ENCODE measurements around the gene ZCCHC24.

The ZCCHC24 gene

GRCh38 chr10:79429751-79430150 lies 15.7 kb downstream of the ZCCHC24 start:
- no peak for DNase-seq

DNA sequence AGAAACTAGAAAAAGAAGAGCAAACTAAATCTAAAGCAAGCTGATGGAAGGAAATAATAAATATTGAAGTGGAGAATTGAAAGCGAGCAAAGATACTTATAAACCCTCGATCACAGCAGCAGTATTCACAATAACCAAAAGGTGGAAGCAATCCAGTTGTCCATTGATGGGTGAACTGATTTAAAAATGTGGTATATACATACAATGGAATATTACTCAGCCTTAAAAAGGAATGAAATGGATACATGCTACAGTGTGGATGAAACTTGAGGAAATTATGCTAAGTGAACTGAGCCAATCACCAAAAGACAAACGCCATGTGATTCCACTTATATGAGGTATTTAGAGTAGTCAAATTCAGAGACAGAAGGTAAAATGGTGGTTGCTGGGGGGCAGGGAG lies 17.5 kb downstream of the ZCCHC24 start:
- no peak for DNase-seq

- no peak for DNase-seq
Measured at GRCh38 chr10:79425074-79425532, 20.3 kb downstream of the ZCCHC24 start.

GRCh38 chr10:79424221-79425073 lies 21.0 kb downstream of the ZCCHC24 start:
- no peak for DNase-seq

DNA sequence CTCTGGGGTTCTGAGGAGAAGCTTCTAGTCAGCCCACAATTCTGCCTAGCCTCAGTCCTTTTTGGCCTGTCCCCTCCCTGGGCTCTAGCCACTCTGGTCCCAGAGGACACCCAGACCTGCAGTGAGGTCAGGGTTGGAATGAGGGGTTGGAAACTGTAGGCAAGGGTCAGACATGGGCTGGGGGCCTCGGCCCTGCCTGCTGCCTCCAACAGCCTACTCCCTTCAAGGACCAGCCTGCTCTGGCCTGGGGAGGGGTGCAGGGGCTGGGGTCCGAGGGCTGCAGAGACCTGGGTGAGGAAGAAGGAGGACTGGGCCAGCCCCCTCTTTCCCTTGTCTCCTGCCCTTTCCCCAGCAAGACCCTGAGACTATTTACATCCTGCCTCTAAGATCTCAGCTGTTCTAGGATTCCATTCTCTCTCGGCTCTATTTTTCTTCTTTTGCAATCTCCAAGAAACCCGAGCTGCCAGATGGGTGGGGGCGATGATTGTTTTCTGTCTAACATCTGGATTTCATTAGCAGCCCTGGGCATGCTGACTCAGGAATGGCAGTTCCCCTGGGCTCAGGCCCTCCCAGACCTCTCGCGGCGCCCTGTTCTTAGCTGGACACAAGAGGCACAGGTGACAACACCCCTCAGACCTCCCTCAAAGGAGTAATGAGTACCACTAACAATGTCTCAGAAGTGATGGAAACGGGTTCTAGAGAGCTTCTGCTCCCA lies 23.1 kb downstream of the ZCCHC24 start:
- no peak for DNase-seq

GRCh38 chr10:79420974-79421688 lies 24.3 kb downstream of the ZCCHC24 start:
- DNase-seq = no peak

- no peak for DNase-seq
Measured at GRCh38 chr10:79418886-79419595, 26.4 kb downstream of the ZCCHC24 start.

DNA sequence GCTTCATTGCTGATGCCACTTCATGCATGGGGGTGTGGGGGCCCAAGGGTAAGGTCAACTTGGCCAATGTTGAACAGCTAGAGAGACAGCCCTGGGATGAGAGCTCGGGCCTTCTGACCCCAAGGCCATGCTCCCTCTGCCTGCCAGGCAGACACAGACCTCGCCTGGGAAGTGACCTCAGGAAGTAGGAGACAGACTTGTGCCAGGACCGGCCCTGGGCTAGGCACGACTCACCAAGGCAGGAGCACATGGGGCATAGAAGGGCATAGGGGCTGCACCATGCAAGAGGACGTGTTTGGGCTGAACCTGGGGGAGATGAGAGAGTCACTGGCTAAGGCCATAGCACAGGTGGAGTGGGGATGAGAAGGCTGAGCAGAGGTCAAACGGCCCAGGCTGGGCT lies 27.1 kb downstream of the ZCCHC24 start:
- no peak for DNase-seq

DNA sequence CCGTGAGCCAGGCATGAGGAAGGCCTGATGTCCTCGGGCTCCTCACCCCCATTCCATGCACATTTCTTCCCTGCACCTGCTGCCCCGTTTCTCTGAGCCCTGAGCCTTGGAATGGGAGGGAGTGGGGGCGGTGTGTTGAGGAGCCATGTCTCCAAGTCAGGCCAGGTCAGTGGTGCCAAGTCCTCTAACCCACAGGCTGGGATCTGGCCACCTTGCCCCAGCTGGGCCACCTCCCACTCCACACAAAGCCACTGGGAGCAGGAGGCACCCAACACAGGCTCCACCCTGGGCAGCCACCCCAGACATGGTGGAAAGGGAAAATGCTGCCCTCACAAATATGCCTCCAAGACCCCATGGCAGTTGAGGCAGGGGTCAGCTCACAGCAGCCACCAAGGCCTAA lies 27.7 kb downstream of the ZCCHC24 start:
- DNase-seq = no peak

DNA sequence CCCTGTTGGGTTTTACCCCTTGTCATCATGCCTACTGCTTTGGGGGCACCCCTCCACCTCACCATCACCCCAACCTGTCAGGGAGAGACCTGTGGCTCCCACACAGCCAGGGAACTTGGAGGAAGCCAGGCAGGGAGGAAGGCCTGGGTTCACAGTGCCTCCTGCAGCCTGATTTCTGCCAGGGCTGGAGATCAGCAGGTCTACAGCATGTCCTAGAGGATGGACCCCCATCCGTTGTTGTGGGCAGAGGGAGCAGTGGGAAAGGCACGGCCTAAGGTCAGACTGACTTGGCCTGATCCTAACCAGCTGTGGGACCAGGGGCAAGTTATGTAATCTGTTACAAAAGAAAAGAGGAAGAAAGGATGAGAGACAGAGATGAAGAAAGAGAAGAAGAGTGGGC lies 28.2 kb downstream of the ZCCHC24 start:
- no peak for DNase-seq

- DNase-seq = no peak
Measured at GRCh38 chr10:79416578-79417255, 28.7 kb downstream of the ZCCHC24 start.

GRCh38 chr10:79415736-79416577 lies 29.5 kb downstream of the ZCCHC24 start:
- no peak for DNase-seq

DNA sequence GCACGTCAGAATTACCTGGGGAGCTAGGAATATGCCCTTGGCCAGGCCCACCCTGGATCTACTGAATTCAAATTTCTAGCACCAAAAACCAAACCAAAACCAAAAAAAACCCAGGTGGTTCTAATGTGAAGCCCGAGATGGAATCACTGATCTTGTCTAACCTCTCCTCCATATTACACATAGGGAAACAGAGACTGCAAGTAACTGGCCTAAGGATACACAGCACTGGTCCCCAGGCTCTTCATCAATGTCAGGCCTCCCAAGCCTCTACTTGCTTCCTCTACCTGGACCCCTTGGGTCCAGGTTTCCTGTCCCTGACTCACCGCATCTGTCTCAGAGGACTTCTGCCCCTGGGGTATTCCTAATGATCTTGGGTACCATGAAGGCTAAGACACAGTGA lies 30.7 kb downstream of the ZCCHC24 start:
- DNase-seq = no peak

- no peak for DNase-seq
Measured at GRCh38 chr10:79413196-79413595, 32.2 kb downstream of the ZCCHC24 start.

DNA sequence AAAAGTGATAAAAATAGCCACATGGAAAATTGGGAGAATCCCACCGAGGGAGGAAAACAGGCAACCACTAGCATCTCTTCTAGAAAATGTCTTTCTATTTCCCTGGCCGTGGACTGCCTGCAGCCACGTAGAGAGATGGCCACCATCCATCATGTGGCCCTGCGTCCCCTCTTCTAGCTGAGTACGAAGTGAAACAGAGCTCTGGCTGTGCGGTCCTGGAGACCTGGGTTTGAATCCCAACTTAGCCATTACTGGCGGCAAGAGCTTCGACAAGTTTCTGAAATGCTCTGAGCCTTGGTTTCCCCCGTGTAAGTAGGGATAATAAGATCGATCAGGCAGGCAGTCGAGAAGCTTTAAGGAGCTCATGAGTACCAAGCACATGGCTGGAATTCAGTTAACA lies 32.9 kb downstream of the ZCCHC24 start:
- no peak for DNase-seq

- no peak for DNase-seq
Measured at GRCh38 chr10:79411546-79412495, 33.6 kb downstream of the ZCCHC24 start.

DNA sequence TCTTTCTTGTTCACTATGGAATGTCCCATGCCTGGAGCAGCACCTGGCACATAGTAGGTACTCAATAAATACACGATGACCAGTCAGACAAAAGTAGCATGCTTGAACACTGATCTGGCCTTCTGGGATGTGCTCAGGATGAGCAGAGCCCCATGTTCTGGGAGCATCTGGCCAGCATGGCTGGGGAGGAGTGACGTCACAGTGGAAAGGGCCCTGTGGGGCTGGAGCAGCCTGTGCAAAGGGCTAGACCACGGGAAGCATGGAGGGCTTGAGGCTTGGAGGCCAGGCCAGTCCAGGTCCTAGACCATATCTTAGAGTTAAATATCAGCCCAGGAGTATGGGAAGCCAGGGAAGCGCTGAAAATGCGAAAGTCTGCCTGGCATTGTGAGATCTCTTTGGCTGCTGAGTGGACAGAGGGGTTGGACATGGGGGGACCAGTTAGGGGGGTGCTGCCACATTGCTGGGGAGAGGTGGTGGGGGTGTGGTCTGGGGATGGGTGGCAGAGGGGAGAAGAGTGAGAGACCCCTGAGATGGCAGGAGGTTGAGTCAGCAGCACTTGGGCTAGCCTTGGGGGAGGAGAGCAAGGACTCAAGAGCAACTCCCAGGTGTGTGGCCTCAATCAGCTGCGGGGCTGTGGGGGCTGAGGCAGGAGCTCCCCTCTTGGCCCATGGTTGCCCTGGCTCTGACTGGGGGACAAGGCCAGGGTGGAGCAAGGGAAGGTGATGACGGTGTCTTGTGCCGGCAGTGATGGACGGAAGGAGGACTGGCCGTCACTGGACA lies 34.9 kb downstream of the ZCCHC24 start:
- no peak for DNase-seq

DNA sequence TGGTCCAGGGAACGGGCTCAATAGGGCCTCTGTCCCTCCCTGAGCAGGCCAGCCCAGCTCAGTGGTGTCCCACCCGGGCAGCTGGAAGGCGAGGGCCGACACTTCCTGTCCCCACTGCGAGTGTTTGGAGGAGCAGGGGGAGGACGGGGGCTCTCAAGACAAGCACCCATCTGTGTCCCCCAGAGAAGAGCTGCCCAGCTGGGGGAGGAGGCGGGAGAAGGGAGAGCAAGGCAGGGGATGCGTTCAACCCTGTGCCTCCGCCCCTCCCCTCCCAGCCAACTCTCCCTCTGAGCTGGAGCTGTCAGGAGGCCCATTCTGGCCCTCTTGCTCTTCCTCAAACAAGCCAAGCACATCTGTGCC lies 35.7 kb downstream of the ZCCHC24 start:
- no peak for DNase-seq

GRCh38 chr10:79409038-79409725 lies 36.2 kb downstream of the ZCCHC24 start:
- DNase-seq = no peak
